HUES6 (cell line): ENCODE measurements around the gene SEPTIN14.
"Not testable (repeated sequence)": the region's sequence is repeated elsewhere in the genome, so short reads cannot be mapped to it uniquely, and the experiment has no call there.

Experiments used
- H3K27ac ChIP-seq: 2 replicates; pipeline ENCODE4 v1.7.0; 2013; ENCODE audit warnings: low read depth, mild to moderate bottlenecking, low read length, inconsistent platforms
- H3K27me3 ChIP-seq: 2 replicates; pipeline ENCODE4 v1.6.1; 2013; ENCODE audit warnings: low read length; ENCODE audit not compliant: control insufficient read depth, insufficient read depth
- H3K36me3 ChIP-seq: 2 replicates; pipeline ENCODE4 v1.6.1; 2013; ENCODE audit warnings: low read length; ENCODE audit not compliant: control insufficient read depth, insufficient read depth
- H3K4me1 ChIP-seq: 2 replicates; pipeline ENCODE4 v1.6.1; 2013; ENCODE audit warnings: low read length; ENCODE audit not compliant: control insufficient read depth, insufficient read depth
- H3K4me3 ChIP-seq: 2 replicates; pipeline ENCODE4 v1.5.1; 2013; ENCODE audit warnings: low read depth, low read length
- H3K9ac ChIP-seq: one replicate; pipeline ENCODE4 v1.6.1; 2013; ENCODE audit warnings: mild to moderate bottlenecking, low read length
- H3K9me3 ChIP-seq: 2 replicates; pipeline ENCODE4 v1.6.1; 2013; ENCODE audit warnings: low read depth, low read length; ENCODE audit not compliant: control insufficient read depth, insufficient read depth

Gene SEPTIN14

DNA sequence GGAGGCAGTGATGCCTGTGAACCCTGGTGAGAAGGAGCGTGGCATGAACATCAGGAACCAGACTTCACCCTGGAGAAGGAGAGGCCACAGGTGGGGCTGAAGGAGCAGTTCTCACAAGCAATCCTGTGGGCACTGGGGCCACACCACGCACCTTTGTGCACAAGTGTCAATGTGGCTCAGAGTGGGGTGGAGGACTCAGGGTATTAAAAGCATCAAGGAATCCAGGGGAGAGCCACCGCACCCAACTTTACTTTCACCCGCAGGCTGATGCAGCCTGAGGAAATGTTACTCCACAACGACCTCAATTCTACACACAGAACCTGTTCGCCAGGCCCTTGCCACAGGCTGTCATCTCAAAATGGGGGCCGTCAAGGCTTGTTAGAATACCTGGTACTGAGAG lies 77.1 kb downstream of the SEPTIN14 start:
- not testable (repeated sequence) for H3K4me3 ChIP-seq, H3K27me3 ChIP-seq, H3K27ac ChIP-seq, H3K4me1 ChIP-seq, H3K36me3 ChIP-seq, H3K9me3 ChIP-seq, H3K9ac ChIP-seq

DNA sequence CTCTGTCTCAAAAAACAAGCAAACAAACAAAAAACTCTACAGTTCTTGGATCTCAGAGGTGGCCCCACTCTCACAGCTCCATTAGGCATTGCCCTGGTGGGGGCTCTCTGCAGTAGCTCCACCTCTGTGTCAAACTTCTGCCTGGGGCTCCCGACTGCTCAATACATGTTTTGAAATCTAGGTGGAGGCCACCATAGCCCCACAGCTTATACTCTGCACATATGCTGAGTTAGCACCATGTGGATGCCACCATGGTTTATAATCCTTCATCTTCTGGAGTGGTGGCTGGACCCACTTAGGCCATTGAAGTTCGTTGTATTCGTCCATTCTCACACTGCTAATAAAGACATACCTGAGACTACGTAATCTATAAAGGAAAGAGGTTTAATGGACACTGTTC lies 78.4 kb downstream of the SEPTIN14 start:
- H3K27ac ChIP-seq, result no peak overlapping the region
- H3K4me1 ChIP-seq, result no peaks in the 10 kb centered on the region
- H3K36me3 ChIP-seq, result no peaks in the 10 kb centered on the region
- H3K4me3 ChIP-seq, result no peak overlapping the region
- no peak overlapping the region for H3K9ac ChIP-seq
- peaks cover 8% of the 10 kb centered on the region; the same call in 1 of the 2 replicates for H3K9me3 ChIP-seq
- H3K27me3 ChIP-seq, result no peaks in the 10 kb centered on the region

DNA sequence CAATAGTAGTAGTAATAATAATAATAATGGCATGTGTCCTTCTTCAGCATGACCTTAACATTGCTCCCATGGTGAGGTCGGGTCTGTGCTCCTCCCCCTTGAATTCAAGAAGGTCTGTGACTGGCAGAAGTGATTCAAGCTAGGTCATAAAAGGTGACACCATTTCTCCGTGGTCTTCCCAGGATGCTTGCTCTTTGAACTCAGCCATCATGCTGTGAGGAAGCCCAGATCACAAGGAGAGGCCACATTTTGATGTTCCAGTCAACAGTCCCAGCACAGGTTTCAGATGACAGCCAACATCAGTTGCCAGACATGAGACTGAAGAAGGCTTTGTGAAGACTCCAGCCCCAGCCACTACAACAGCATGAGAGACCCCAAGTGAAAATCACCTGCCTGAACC lies 83.9 kb downstream of the SEPTIN14 start:
- Histone ChIP-seq H3K27ac (no peak overlapping the region), H3K9ac (no peak overlapping the region), H3K36me3 (no peaks in the 10 kb centered on the region), H3K9me3 (peaks cover 8% of the 10 kb centered on the region; the same call in 1 of the 2 replicates), H3K4me1 (no peaks in the 10 kb centered on the region; the same call in 1 of the 2 replicates), H3K4me3 (no peak overlapping the region), H3K27me3 (no peaks in the 10 kb centered on the region)

DNA sequence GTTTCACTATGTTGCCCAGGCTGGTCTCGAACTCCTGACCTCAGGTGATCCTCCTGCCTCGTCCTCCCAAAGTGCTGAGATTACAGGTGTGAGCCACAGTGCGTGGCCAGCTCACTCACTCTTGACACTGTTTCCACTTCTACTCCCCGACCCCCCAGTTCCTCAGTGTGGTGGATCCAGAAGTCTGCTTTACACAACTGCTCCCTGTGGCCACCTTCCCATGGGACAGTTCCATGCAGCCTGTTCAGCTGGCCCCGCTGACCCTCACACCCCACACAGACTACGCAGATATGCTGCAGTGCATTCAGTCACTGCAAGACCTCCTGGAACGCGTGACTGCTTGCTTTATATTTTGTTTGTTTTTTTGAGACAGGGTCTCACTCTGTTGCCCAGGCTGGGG lies 86.4 kb downstream of the SEPTIN14 start:
- Histone ChIP-seq H3K36me3 (no peaks in the 10 kb centered on the region), H3K4me3 (no peak overlapping the region), H3K27ac (no peak overlapping the region), H3K9me3 (peaks cover 7% of the 10 kb centered on the region; the same call in 1 of the 2 replicates), H3K4me1 (no peaks in the 10 kb centered on the region; the same call in 1 of the 2 replicates), H3K9ac (no peak overlapping the region), H3K27me3 (no peaks in the 10 kb centered on the region)

GRCh38 chr7:55775051-55775420 lies 87.5 kb downstream of the SEPTIN14 start:
- H3K4me3 ChIP-seq, result peak overlapping the region; percentile 38; the same call in 1 of the 2 replicates
- H3K36me3 ChIP-seq, result no peaks in the 10 kb centered on the region
- H3K27ac ChIP-seq, result no peak overlapping the region
- peaks cover 7% of the 10 kb centered on the region; the same call in 1 of the 2 replicates for H3K9me3 ChIP-seq
- no peaks in the 10 kb centered on the region; the same call in 1 of the 2 replicates for H3K4me1 ChIP-seq
- no peaks in the 10 kb centered on the region for H3K27me3 ChIP-seq
- H3K9ac ChIP-seq, result no peak overlapping the region

DNA sequence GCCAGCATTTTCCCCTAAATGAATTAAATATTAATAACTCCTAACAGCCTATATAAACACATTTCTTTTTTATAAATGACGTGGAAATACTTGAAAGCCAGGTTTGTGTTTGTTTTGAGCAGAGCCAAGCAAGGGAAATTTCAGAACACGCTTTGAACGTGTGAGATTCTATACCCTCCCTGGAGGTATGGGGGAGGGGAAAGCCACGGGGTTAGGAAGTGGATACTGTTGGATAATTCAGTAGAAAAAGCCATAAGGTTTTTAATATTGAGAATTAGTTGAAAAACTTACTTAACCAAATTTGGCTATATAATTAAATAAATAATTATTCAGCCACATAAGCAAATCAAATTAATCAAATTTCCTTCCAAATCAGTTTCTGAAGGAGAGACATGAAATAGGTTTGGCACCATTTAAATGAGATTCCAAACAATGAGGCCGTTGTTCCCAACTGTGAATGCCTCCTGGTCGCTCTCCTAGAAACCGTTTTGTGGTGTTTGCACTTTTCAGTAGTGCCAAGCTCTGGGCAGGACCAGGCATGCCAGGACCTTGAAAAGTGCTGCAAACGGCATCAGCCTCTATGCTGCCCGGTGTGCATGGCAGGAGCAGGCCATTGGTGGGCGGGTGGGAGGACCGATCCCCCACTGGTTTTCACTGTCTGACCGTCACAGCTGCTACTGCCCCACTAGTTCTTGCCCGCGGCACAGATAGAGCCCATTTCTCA lies 88.1 kb downstream of the SEPTIN14 start:
- Histone ChIP-seq H3K4me3 (peak overlapping the region; percentile 38; the same call in 1 of the 2 replicates), H3K9ac (no peak overlapping the region), H3K27me3 (no peaks in the 10 kb centered on the region), H3K4me1 (no peaks in the 10 kb centered on the region; the same call in 1 of the 2 replicates), H3K9me3 (peaks cover 7% of the 10 kb centered on the region; the same call in 1 of the 2 replicates), H3K27ac (no peak overlapping the region), H3K36me3 (no peaks in the 10 kb centered on the region)

DNA sequence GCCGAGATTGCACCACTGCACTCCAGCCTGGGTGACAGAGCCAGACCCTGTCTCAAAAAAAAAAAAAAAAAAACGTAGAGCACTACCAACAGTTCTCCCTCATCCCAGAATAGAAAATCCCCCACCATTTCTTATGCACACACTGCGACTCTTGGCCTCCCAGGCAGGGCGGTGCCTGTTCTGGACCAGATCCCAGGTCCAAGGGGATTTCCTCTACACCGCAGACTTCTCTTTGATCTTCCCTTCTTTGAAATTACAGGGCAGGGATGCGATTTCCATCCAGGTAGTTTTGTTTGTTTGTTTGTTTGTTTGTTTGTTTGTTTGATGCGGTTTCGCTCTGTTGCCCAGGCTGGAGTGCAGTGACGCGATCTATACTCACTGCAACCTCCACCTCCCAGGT lies 91.8 kb downstream of the SEPTIN14 start:
- Histone ChIP-seq H3K27ac (no peak overlapping the region), H3K9me3 (peaks cover 4% of the 10 kb centered on the region; the same call in 1 of the 2 replicates), H3K4me1 (no peaks in the 10 kb centered on the region; the same call in 1 of the 2 replicates), H3K4me3 (no peak overlapping the region), H3K36me3 (no peaks in the 10 kb centered on the region), H3K27me3 (no peaks in the 10 kb centered on the region), H3K9ac (no peak overlapping the region)

GRCh38 chr7:55753274-55753862 lies 109.2 kb downstream of the SEPTIN14 start:
- not testable (repeated sequence) for H3K4me1 ChIP-seq, H3K36me3 ChIP-seq, H3K9ac ChIP-seq, H3K9me3 ChIP-seq, H3K27ac ChIP-seq, H3K27me3 ChIP-seq, H3K4me3 ChIP-seq

DNA sequence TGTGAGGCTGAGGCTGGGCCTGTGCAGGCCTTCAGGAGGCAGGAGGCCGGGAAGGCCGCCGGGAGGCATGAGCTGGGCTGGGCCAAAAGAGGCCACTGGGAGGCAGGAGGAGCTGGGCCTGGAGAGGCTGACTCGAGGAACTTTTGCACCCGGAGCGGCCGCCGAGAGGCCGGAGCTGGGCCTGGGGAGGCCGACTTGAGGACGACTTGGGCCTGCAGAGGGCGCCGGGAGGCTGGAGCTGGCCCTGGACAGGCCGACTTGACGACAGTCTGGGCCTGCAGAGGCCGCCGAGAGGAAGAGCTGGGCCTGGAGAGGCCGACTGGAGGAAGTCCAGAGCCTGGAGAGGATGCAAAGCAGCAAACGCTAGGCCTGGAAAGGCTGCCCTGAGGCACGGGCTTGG lies 117.8 kb downstream of the SEPTIN14 start:
- H3K4me3 ChIP-seq, H3K27me3 ChIP-seq, H3K4me1 ChIP-seq, H3K9ac ChIP-seq, H3K9me3 ChIP-seq, H3K27ac ChIP-seq, H3K36me3 ChIP-seq: not testable (repeated sequence)
